Measurements from ENCODE around the gene VSTM2L. TPM values are rescaled to one million over a fixed set of nuclear protein-coding genes. Genes with fewer than 3 reads are reported as not detected.

Gene VSTM2L
- total RNA-seq, 2 donors from 2014 or later = 1.4 to 1.5 TPM

DNA sequence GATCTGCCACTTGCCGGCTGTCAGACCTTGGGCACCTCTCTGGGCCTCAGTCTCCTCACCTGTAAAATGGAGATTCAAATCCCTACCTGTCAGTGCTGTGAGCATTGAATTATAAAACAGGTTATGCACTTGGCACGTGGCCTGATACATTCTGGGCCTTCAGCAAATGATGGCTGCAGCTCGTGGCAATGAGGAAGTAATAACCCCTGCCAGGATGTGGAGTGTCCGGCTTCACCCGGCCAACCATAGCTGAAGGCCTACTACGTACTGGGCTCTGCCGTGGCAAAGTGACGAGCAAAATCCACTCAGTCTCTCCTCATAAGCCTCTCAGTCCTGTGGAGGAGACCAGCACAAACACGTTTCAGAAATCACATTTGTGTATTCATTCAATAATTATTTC is 10.9 kb upstream of the VSTM2L start:
- intact Hi-C loops (cut with DNase I) = loop anchor here (10.0 kb wide), 1 partner anchor 333 kb away; no protein-coding TSS in a partner anchor

DNA sequence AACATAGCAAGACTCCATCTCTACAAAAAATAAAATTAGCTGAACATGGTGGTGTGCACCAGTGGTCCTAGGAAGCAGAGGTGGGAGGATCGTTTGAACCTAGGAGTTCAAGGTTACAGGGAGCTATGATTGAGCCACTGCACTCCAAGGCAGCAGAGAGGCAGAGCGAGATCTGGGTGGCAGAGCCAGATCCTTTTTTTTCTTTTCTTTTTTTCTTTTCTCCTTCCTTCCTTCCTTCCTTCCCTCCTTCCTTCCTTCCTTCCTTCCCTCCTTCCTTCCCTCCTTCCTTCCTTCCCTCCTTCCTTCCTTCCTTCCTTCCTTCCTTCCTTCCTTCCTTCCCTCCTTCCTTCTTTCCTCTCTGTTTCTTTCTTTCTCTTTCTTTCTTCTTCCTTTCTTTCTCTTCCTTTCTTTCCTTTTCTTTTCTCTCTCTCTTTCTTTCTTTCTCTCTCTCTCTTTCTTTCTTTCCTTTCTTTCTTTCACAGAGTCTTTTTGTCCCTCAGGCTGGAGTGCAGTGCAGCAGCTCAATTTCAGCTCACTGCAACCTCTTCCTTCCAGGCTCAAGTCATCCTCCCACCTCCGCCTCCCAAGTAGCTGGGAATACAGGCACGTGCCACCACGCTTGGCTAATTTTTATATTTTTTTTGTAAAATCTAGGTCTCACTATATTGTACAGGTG is 9.2 kb upstream of the VSTM2L start:
- Histone ChIP-seq H3K27me3 (no peaks in the 10 kb centered on the region), H3K27ac (no peak overlapping the region), H3K9ac (ENCODE audit: low read depth in 2 of 2, low read length in 2 of 2) (no peak overlapping the region), H3K4me1 (no peaks in the 10 kb centered on the region), H3K4me3 (no peak overlapping the region), H3K36me3 (no peaks in the 10 kb centered on the region), H3K9me3 (no peaks in the 10 kb centered on the region)
- TF ChIP-seq, protein P1, sequence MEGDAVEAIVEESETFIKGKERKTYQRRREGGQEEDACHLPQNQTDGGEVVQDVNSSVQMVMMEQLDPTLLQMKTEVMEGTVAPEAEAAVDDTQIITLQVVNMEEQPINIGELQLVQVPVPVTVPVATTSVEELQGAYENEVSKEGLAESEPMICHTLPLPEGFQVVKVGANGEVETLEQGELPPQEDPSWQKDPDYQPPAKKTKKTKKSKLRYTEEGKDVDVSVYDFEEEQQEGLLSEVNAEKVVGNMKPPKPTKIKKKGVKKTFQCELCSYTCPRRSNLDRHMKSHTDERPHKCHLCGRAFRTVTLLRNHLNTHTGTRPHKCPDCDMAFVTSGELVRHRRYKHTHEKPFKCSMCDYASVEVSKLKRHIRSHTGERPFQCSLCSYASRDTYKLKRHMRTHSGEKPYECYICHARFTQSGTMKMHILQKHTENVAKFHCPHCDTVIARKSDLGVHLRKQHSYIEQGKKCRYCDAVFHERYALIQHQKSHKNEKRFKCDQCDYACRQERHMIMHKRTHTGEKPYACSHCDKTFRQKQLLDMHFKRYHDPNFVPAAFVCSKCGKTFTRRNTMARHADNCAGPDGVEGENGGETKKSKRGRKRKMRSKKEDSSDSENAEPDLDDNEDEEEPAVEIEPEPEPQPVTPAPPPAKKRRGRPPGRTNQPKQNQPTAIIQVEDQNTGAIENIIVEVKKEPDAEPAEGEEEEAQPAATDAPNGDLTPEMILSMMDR (IDR thresholded peaks at IDR 0.05) = no peak
- intact Hi-C loops (cut with DNase I) = loop anchor here (10.0 kb wide), 1 partner anchor 331 kb away; no protein-coding TSS in a partner anchor
- no peak for DNase-seq

More for the DNA sequence above, 10.9 kb upstream of the VSTM2L start:
- Histone ChIP-seq H3K9ac (ENCODE audit: low read depth in 2 of 2, low read length in 2 of 2) (no peak overlapping the region), H3K27me3 (no peaks in the 10 kb centered on the region), H3K36me3 (no peaks in the 10 kb centered on the region), H3K9me3 (no peaks in the 10 kb centered on the region), H3K27ac (no peak overlapping the region), H3K4me1 (no peaks in the 10 kb centered on the region), H3K4me3 (no peak overlapping the region)
- TF ChIP-seq, protein P1 (IDR thresholded peaks at IDR 0.05) = no peak
- DNase-seq = no peak

DNA sequence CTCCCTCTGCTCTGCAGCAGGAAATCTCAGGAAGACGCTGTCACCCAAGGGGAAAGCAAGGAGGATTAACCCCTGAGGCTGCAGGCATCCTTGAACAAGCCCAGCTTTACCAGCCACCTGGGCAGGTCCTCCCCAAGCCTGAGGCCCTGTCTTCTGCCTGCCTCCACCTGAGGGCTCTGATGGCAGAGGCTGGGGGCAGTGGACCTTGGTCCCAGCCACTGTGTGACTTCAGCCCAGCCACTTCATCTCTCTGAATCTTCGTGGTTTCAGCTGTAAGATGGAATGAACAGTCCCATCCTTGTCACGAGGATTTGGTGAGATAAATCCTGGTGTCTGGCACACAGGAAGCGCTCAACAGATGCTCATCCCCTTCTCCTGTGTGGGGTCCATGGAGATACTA is 8.5 kb upstream of the VSTM2L start:
- intact Hi-C loops (cut with DNase I) = loop anchor here (10.0 kb wide), 1 partner anchor 330 kb away; no protein-coding TSS in a partner anchor
- peak overlapping the region in 1 of 2 donors; percentile 18 for H3K9ac ChIP-seq (ENCODE audit: low read depth in 2 of 2, low read length in 2 of 2)
- TF ChIP-seq, protein P1 (IDR thresholded peaks at IDR 0.05) = no peak
- no peak overlapping the region for H3K4me3 ChIP-seq
- H3K36me3 ChIP-seq = no peaks in the 10 kb centered on the region
- no peak for DNase-seq
- no peaks in the 10 kb centered on the region for H3K4me1 ChIP-seq
- H3K27ac ChIP-seq = no peak overlapping the region
- H3K27me3 ChIP-seq = no peaks in the 10 kb centered on the region
- H3K9me3 ChIP-seq = no peaks in the 10 kb centered on the region

DNA sequence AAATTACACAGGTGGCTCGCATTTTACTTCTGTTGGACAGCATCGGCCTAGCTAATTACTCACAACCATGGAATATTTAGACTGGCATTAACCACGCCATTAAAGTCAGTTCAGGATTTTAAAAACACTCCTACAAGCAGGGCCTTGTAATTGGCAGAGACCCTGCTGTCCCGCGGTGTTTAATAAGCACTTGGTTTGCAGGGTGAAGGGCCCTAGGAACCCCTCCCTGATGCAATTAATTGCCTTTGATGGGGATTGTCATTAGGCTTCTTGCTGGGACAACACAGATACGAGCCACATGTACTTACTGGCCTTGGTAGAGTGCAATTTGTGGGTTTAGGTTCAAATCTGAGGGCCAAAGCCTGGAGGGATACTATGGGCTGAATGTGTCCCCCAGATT is 7.8 kb upstream of the VSTM2L start:
- no peaks in the 10 kb centered on the region for H3K4me1 ChIP-seq
- intact Hi-C loops (cut with DNase I) = loop anchor here (10.0 kb wide), 1 partner anchor 330 kb away; no protein-coding TSS in a partner anchor

DNA sequence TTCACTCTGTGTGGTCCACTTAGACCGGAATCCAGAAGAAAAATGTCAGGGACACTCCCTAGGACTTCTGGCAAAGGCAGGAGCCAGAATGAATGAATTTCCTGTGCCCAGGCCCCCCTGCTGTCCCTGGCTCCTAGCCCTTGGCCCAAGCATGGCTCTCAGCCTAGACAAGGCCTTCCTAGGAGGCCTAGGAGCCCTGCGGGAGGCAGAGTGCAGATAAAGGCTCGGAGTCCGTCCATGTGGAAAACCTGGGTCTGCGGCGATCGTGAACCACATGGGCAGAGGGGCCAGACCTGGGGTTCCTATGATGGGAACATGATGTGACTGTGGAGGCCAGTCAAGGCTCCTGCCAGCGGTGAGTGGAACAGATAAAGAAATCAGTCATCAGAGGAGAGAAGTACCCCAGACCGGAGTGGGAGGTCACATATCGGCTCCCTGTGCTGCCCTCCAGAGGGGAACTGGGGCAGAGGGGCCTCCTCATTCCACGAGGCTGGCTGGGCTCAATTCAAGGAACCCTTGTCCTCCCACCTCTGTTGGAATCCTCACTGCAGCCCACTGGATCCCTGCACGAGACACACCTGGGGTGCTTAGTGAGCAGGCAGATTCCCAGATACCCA is 5.9 kb upstream of the VSTM2L start:
- H3K9ac ChIP-seq (ENCODE audit: low read depth in 2 of 2, low read length in 2 of 2) = peak overlapping the region in 1 of 2 donors; percentile 12
- TF ChIP-seq, protein P1 (IDR thresholded peaks at IDR 0.05) = no peak
- H3K36me3 ChIP-seq = no peaks in the 10 kb centered on the region
- no peak for DNase-seq
- peaks cover 5% of the 10 kb centered on the region for H3K27me3 ChIP-seq
- H3K4me3 ChIP-seq = no peak overlapping the region
- intact Hi-C loops (cut with DNase I) = loop anchor here (10.0 kb wide), 1 partner anchor 328 kb away; no protein-coding TSS in a partner anchor
- no peaks in the 10 kb centered on the region for H3K9me3 ChIP-seq
- H3K4me1 ChIP-seq = no peaks in the 10 kb centered on the region
- H3K27ac ChIP-seq = no peak overlapping the region

More for the DNA sequence above, 7.8 kb upstream of the VSTM2L start:
- H3K9ac ChIP-seq (ENCODE audit: low read depth in 2 of 2, low read length in 2 of 2) = no peak overlapping the region
- TF ChIP-seq, protein P1 (IDR thresholded peaks at IDR 0.05) = no peak
- no peak overlapping the region for H3K27ac ChIP-seq
- no peak for DNase-seq
- no peaks in the 10 kb centered on the region for H3K27me3 ChIP-seq
- H3K36me3 ChIP-seq = no peaks in the 10 kb centered on the region
- no peak overlapping the region for H3K4me3 ChIP-seq
- no peaks in the 10 kb centered on the region for H3K9me3 ChIP-seq

Data from colonic mucosa (tissue), 4 donors.